ENCODE measurements around the gene MSL3.

DNA sequence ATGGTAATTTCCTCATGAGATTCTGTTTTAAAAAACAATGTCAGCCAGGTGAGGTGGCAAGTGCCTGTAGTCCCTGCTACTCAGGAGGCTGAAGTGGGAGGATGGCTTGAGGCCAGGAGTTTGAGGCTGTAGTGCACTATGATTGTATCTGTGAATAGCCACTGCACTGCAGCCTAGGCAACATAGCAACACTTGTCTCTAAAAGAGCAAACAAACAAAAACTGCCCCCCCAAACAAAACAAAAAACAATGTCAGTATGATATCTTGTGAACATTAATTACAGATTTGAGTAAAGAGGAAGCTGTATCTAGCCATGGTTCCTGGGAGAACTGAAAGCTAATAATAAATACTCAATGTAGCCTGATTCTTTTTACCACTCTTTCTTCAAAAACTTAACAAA is 6.8 kb upstream of the MSL3 start:
- no peak for TF ChIP-seq RFXANK (CRISPR knock-in tag; IDR thresholded peaks at IDR 0.05)
- TF ChIP-seq, protein P1, sequence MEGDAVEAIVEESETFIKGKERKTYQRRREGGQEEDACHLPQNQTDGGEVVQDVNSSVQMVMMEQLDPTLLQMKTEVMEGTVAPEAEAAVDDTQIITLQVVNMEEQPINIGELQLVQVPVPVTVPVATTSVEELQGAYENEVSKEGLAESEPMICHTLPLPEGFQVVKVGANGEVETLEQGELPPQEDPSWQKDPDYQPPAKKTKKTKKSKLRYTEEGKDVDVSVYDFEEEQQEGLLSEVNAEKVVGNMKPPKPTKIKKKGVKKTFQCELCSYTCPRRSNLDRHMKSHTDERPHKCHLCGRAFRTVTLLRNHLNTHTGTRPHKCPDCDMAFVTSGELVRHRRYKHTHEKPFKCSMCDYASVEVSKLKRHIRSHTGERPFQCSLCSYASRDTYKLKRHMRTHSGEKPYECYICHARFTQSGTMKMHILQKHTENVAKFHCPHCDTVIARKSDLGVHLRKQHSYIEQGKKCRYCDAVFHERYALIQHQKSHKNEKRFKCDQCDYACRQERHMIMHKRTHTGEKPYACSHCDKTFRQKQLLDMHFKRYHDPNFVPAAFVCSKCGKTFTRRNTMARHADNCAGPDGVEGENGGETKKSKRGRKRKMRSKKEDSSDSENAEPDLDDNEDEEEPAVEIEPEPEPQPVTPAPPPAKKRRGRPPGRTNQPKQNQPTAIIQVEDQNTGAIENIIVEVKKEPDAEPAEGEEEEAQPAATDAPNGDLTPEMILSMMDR (CRISPR knock-in tag; IDR thresholded peaks at IDR 0.05) = no peak
- TF ChIP-seq, protein P2, sequence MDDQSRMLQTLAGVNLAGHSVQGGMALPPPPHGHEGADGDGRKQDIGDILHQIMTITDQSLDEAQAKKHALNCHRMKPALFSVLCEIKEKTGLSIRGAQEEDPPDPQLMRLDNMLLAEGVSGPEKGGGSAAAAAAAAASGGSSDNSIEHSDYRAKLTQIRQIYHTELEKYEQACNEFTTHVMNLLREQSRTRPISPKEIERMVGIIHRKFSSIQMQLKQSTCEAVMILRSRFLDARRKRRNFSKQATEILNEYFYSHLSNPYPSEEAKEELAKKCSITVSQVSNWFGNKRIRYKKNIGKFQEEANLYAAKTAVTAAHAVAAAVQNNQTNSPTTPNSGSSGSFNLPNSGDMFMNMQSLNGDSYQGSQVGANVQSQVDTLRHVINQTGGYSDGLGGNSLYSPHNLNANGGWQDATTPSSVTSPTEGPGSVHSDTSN (CRISPR knock-in tag; IDR thresholded peaks at IDR 0.05; ENCODE audit: borderline replicate concordance) = no peak
- no peak for TF ChIP-seq ZNF20 (CRISPR knock-in tag; IDR thresholded peaks at IDR 0.05)
- TF ChIP-seq TAF15 (IDR thresholded peaks at IDR 0.05; ENCODE audit: low read depth, low read length, poor library complexity, severe bottlenecking) = no peak
- no peak for TF ChIP-seq CEBPG (CRISPR knock-in tag; IDR thresholded peaks at IDR 0.05)
- TF ChIP-seq, protein P3, sequence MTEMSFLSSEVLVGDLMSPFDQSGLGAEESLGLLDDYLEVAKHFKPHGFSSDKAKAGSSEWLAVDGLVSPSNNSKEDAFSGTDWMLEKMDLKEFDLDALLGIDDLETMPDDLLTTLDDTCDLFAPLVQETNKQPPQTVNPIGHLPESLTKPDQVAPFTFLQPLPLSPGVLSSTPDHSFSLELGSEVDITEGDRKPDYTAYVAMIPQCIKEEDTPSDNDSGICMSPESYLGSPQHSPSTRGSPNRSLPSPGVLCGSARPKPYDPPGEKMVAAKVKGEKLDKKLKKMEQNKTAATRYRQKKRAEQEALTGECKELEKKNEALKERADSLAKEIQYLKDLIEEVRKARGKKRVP (CRISPR knock-in tag; IDR thresholded peaks at IDR 0.05) = no peak
- TF ChIP-seq, protein P4, sequence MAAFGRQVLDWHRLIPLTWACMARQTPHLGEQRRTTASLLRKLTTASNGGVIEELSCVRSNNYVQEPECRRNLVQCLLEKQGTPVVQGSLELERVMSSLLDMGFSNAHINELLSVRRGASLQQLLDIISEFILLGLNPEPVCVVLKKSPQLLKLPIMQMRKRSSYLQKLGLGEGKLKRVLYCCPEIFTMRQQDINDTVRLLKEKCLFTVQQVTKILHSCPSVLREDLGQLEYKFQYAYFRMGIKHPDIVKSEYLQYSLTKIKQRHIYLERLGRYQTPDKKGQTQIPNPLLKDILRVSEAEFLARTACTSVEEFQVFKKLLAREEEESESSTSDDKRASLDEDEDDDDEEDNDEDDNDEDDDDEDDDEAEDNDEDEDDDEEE (CRISPR knock-in tag; IDR thresholded peaks at IDR 0.05) = no peak
